IMR-90 (cell line): ENCODE results near the gene ZNF646. TPM values are rescaled to one million over a fixed set of nuclear protein-coding genes. Genes with fewer than 3 reads are reported as not detected.

Experiments
- ATAC-seq: fragments of 200-7000 bp; cut with Tn5 transposase; 2 replicates; pipeline ENCODE4 v1.9.1; 2020; ENCODE audit warnings: low read depth, mild to moderate bottlenecking, moderate library complexity
- BruUV-seq: library from RNA; stranded (reverse); fragments of 400-500 nt; replicated peaks from 2 replicates; lab custom pipeline; 2021; lab: Mats Ljungman, UMichigan
- CTCF ChIA-PET: fragments of 300-600 bp; formaldehyde crosslinking; extraction: SDS; loops from one replicate; lab custom pipeline; 2021; ENCODE audit warnings: antibody characterized with exemption; lab: Yijun Ruan, JAX
- POLR2A ChIA-PET: fragments of 300-600 bp; sonication (Branson Sonifier 250); formaldehyde crosslinking; loops from one replicate; lab custom pipeline; 2022; ENCODE audit warnings: antibody characterized with exemption; ENCODE audit not compliant: unreplicated experiment; lab: Charles Lee
- DNase-seq: peaks from one replicate; pipeline ENCODE4 v3.0.0; 2013
- H2AFZ ChIP-seq: replicated peaks from 2 replicates; pipeline ENCODE3; 2013; ENCODE audit warnings: low read length, mild to moderate bottlenecking; ENCODE audit not compliant: poor library complexity
- H2AK5ac ChIP-seq: 2 replicates; pipeline ENCODE4 v1.6.1; 2013; ENCODE audit warnings: low read depth, low read length, inconsistent platforms
- H2AK9ac ChIP-seq: replicated peaks from 2 replicates; pipeline ENCODE3; 2013; ENCODE audit warnings: mild to moderate bottlenecking, low read depth, low read length, moderate library complexity; ENCODE audit not compliant: poor library complexity
- H2BK120ac ChIP-seq: 2 replicates; pipeline ENCODE4 v1.6.1; 2013; ENCODE audit warnings: low read depth, low read length, inconsistent platforms
- H2BK15ac ChIP-seq: 3 replicates; pipeline ENCODE4 v1.6.1; 2013; ENCODE audit warnings: low read depth, low read length, inconsistent platforms
- H2BK20ac ChIP-seq: 2 replicates; pipeline ENCODE4 v1.6.1; 2013; ENCODE audit warnings: low read depth, mild to moderate bottlenecking, inconsistent platforms, low read length, moderate library complexity
- H2BK5ac ChIP-seq: 2 replicates; pipeline ENCODE4 v1.6.1; 2013; ENCODE audit warnings: mild to moderate bottlenecking, low read depth, low read length, inconsistent platforms; ENCODE audit not compliant: poor library complexity, severe bottlenecking
- H3K14ac ChIP-seq: replicated peaks from 2 replicates; pipeline ENCODE4 v1.6.1; 2013; ENCODE audit warnings: low read depth, low read length, inconsistent platforms
- H3K18ac ChIP-seq: 2 replicates; pipeline ENCODE4 v1.6.1; 2013; ENCODE audit warnings: low read depth, low read length, control low read depth
- H3K23ac ChIP-seq: 2 replicates; pipeline ENCODE4 v1.6.1; 2013; ENCODE audit warnings: low read depth, low read length, inconsistent platforms
- H3K27ac ChIP-seq: 2 replicates; pipeline ENCODE4 v1.5.1; 2013; ENCODE audit warnings: mild to moderate bottlenecking, control low read depth, low read length; ENCODE audit not compliant: insufficient read depth
- H3K27me3 ChIP-seq: 2 replicates; pipeline ENCODE4 v1.6.1; 2013; ENCODE audit warnings: low read length; ENCODE audit not compliant: control insufficient read depth, insufficient read depth
- H3K36me3 ChIP-seq: 2 replicates; pipeline ENCODE4 v1.6.1; 2013; ENCODE audit warnings: low read length, mixed read lengths; ENCODE audit not compliant: control insufficient read depth, insufficient read depth
- H3K4ac ChIP-seq: 2 replicates; pipeline ENCODE4 v1.6.1; 2013; ENCODE audit warnings: low read depth, low read length, inconsistent platforms
- H3K4me1 ChIP-seq: 2 replicates; pipeline ENCODE4 v1.6.1; 2013; ENCODE audit warnings: low read length, mixed read lengths; ENCODE audit not compliant: control insufficient read depth, insufficient read depth
- H3K4me2 ChIP-seq: 2 replicates; pipeline ENCODE4 v1.6.1; 2013; ENCODE audit warnings: low read depth, mild to moderate bottlenecking, control low read depth, low read length, moderate library complexity
- H3K4me3 ChIP-seq: 2 replicates; pipeline ENCODE4 v1.5.1; 2013; ENCODE audit warnings: low read depth, mild to moderate bottlenecking, control low read depth, low read length, moderate library complexity; ENCODE audit not compliant: insufficient read depth
- H3K56ac ChIP-seq: 2 replicates; pipeline ENCODE4 v1.6.1; 2013; ENCODE audit warnings: low read length, inconsistent platforms; ENCODE audit not compliant: insufficient read depth; ENCODE audit errors: extremely low read depth
- H3K79me1 ChIP-seq, 2 experiments: 2 replicates each; pipeline ENCODE4 v1.6.1; 2013; ENCODE audit warnings: low read length in 2 of 2, inconsistent platforms in 1 of 2, low read depth in 1 of 2
- H3K9ac ChIP-seq: 2 replicates; pipeline ENCODE4 v1.6.1; 2013; ENCODE audit warnings: low read depth, low read length, control low read depth
- H3K9me1 ChIP-seq: 2 replicates; pipeline ENCODE4 v1.6.1; 2013; ENCODE audit warnings: low read length, inconsistent platforms; ENCODE audit not compliant: insufficient read depth
- H3K9me3 ChIP-seq: 2 replicates; pipeline ENCODE4 v1.6.1; 2013; ENCODE audit warnings: low read length; ENCODE audit not compliant: control insufficient read depth, insufficient read depth
- H4K20me1 ChIP-seq: 2 replicates; pipeline ENCODE4 v1.6.1; 2013; ENCODE audit warnings: low read length, inconsistent platforms; ENCODE audit not compliant: insufficient read depth
- H4K5ac ChIP-seq: 2 replicates; pipeline ENCODE4 v1.6.1; 2013; ENCODE audit warnings: mild to moderate bottlenecking, low read depth, low read length, control low read depth
- H4K8ac ChIP-seq, 2 experiments: 2 replicates each; pipeline ENCODE4 v1.6.1; 2013; ENCODE audit warnings: low read depth in 2 of 2, low read length in 2 of 2, control low read depth in 1 of 2, inconsistent platforms in 1 of 2
- H4K91ac ChIP-seq: 2 replicates; pipeline ENCODE4 v1.6.1; 2013; ENCODE audit warnings: low read depth, low read length, inconsistent platforms; ENCODE audit not compliant: insufficient read depth
- BHLHE40 ChIP-seq: fragments of 150-350 bp; IDR thresholded peaks from 2 replicates; pipeline ENCODE4 v1.6.1; 2016; ENCODE audit warnings: mild to moderate bottlenecking, low read depth, low read length
- CEBPB ChIP-seq: IDR thresholded peaks from 2 replicates; pipeline ENCODE4 v1.6.1; 2012; ENCODE audit warnings: low read depth, low read length, improper control_type of control experiment
- CHD1 ChIP-seq: IDR thresholded peaks from 2 replicates; pipeline ENCODE4 v1.6.1; 2012; ENCODE audit warnings: low read depth, low read length, improper control_type of control experiment
- FOS ChIP-seq: fragments of 150-350 bp; IDR thresholded peaks from 2 replicates; pipeline ENCODE4 v1.6.1; 2016; ENCODE audit warnings: low read depth, low read length
- MAFK ChIP-seq: IDR thresholded peaks from 2 replicates; pipeline ENCODE4 v1.6.1; 2012; ENCODE audit warnings: low read depth, low read length, improper control_type of control experiment
- MAZ ChIP-seq: IDR thresholded peaks from 2 replicates; pipeline ENCODE4 v1.6.1; 2012; ENCODE audit warnings: low read depth, mild to moderate bottlenecking, low read length, improper control_type of control experiment, moderate library complexity, borderline replicate concordance
- MXI1 ChIP-seq: IDR thresholded peaks from 2 replicates; pipeline ENCODE4 v1.6.1; 2012; ENCODE audit warnings: low read depth, mild to moderate bottlenecking, low read length, moderate library complexity, borderline replicate concordance
- POLR2A ChIP-seq: IDR thresholded peaks from 2 replicates; pipeline ENCODE4 v1.6.1; 2012; ENCODE audit warnings: mild to moderate bottlenecking, low read depth, low read length
- RAD21 ChIP-seq: IDR thresholded peaks from 2 replicates; pipeline ENCODE4 v1.6.1; 2012; ENCODE audit warnings: low read length, improper control_type of control experiment
- RFX5 ChIP-seq: IDR thresholded peaks from 2 replicates; pipeline ENCODE4 v1.8.0; 2012; ENCODE audit warnings: low read depth, mild to moderate bottlenecking, low read length, moderate library complexity
- SMC3 ChIP-seq: fragments of 150-350 bp; IDR thresholded peaks from 2 replicates; pipeline ENCODE4 v1.6.1; 2016; ENCODE audit warnings: low read depth, mild to moderate bottlenecking, antibody characterized with exemption, low read length, moderate library complexity
- WGBS, 2 experiments: methylation state at CpG; one replicate each; pipeline versions ENCODE4 v1.1.5 to v1.1.7; 2013; ENCODE audit warnings: missing lambda C conversion rate in 2 of 2; ENCODE audit not compliant: insufficient read length in 1 of 2; ENCODE audit errors: extremely low coverage in 2 of 2; 5-methylcytosine and 5-hydroxymethylcytosine counted together
- dilution Hi-C: fragments of 300-500 bp; cut with HindIII; formaldehyde crosslinking; loops from one replicate; pipeline ENCODE4 v1.14.3; 2018; ENCODE audit warnings: low sequenced_read_pairs; ENCODE audit not compliant: unreplicated experiment
- in situ Hi-C: fragments of 300-500 bp; cut with MboI; formaldehyde crosslinking; loops from 3 replicates; pipeline ENCODE4 v1.14.3; 2019; ENCODE audit warnings: low sequenced_read_pairs, inconsistent platforms, mixed read lengths
- intact Hi-C: fragments of 100-400 bp; cut with micrococcal nuclease; formaldehyde crosslinking; loops from 2 replicates; pipeline ENCODE4 v1.10.0; 2022
- polyA plus RNA-seq, 3 experiments: library from polyadenylated mRNA; depleted of rRNA; stranded (reverse); fragments of >200 nt; gene quantifications; 2 replicates each; pipeline ENCODE4 v1.2.3, GENCODE V29; 2012; ENCODE audit warnings: low replicate concordance in 1 of 3
- total RNA-seq: library from RNA; depleted of rRNA; stranded (reverse); fragments of >200 nt; gene quantifications from 2 replicates; pipeline ENCODE4 v1.2.3, GENCODE V29; 2012
- TF ChIP-seq, protein P1 (sequence below): conservative IDR thresholded peaks from 2 replicates; pipeline ENCODE4 v1.5.1; 2012; ENCODE audit warnings: mild to moderate bottlenecking, low read depth, low read length, improper control_type of control experiment
- TF ChIP-seq, protein P2 (sequence below): fragments of 150-350 bp; IDR thresholded peaks from 2 replicates; pipeline ENCODE4 v1.6.1; 2017; ENCODE audit warnings: mild to moderate bottlenecking, antibody characterized with exemption, low read length, low read depth
- TF ChIP-seq, protein P3 (sequence below): fragments of 150-350 bp; IDR thresholded peaks from 2 replicates; pipeline ENCODE4 v1.6.1; 2016; ENCODE audit warnings: low read depth, mild to moderate bottlenecking, low read length, moderate library complexity, borderline replicate concordance

The ZNF646 gene
- total and polyA plus RNA-seq, 2 of the 4 experiments (the other 2 are of a cell fraction) = 4.9 to 6.8 TPM

DNA sequence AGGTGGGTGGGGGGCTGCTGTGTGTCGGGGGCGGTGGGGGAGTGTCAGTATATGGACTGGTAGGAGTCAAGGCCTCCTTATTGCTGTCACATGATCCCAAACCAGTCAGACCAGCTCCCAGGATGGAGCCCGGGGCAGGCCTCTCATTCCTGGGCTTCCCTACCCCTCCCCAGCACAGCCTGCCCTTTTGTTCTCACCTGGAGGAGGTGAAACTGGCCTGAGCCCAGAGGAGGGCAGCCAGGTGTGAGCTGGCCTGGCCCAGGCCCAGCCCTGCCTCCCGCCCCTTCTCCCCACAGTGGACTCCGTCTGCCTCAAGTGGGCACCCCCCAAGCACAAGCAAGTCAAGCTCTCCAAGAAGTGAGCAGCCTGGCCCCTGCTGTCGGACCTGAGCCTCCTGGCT, 56.7 kb downstream of the ZNF646 start:
- intact Hi-C loops = no loop called here
- Histone ChIP-seq H4K20me1 (no peaks in the 10 kb centered on the region), H3K9ac (no peak overlapping the region), H3K4me1 (0 out of 2 replicates have a peak, but pooled peaks cover 3% of the 10 kb centered on the region), H3K27ac (no peak overlapping the region), H2BK15ac (no peak overlapping the region), H2BK5ac (no peak overlapping the region), H2AFZ (no peak overlapping the region), H2AK5ac (no peak overlapping the region), H2BK120ac (no peak overlapping the region), H3K14ac (no peak overlapping the region), H3K4me3 (no peak overlapping the region), H3K9me1 (peaks cover 3% of the 10 kb centered on the region), H3K27me3 (no peaks in the 10 kb centered on the region; the same call in 1 of the 2 replicates), H3K9me3 (no peaks in the 10 kb centered on the region), H3K4ac (no peak overlapping the region), H3K18ac (no peak overlapping the region), H3K79me1 (no peaks in the 10 kb centered on the region), H2AK9ac (no peak overlapping the region), H4K5ac (no peak overlapping the region), H3K4me2 (no peak overlapping the region), H3K36me3 (peaks cover 36% of the 10 kb centered on the region), H3K56ac (no peak overlapping the region), H2BK20ac (no peak overlapping the region), H3K23ac (no peak overlapping the region), H4K8ac (no peak overlapping the region), H4K91ac (no peak overlapping the region)
- ChIA-PET POLR2A (no interaction called here), CTCF (no interaction called here)
- no peak for DNase-seq
- in situ Hi-C loops = no loop called here
- ATAC-seq = no peak
- dilution Hi-C loops = no loop called here
- no peak for TF ChIP-seq MAFK
- TF ChIP-seq, protein P1, sequence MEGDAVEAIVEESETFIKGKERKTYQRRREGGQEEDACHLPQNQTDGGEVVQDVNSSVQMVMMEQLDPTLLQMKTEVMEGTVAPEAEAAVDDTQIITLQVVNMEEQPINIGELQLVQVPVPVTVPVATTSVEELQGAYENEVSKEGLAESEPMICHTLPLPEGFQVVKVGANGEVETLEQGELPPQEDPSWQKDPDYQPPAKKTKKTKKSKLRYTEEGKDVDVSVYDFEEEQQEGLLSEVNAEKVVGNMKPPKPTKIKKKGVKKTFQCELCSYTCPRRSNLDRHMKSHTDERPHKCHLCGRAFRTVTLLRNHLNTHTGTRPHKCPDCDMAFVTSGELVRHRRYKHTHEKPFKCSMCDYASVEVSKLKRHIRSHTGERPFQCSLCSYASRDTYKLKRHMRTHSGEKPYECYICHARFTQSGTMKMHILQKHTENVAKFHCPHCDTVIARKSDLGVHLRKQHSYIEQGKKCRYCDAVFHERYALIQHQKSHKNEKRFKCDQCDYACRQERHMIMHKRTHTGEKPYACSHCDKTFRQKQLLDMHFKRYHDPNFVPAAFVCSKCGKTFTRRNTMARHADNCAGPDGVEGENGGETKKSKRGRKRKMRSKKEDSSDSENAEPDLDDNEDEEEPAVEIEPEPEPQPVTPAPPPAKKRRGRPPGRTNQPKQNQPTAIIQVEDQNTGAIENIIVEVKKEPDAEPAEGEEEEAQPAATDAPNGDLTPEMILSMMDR = no peak
- TF ChIP-seq FOS = no peak
- no peak for TF ChIP-seq RFX5
- no peak for TF ChIP-seq POLR2A
- TF ChIP-seq MXI1 = no peak
- TF ChIP-seq, protein P2, sequence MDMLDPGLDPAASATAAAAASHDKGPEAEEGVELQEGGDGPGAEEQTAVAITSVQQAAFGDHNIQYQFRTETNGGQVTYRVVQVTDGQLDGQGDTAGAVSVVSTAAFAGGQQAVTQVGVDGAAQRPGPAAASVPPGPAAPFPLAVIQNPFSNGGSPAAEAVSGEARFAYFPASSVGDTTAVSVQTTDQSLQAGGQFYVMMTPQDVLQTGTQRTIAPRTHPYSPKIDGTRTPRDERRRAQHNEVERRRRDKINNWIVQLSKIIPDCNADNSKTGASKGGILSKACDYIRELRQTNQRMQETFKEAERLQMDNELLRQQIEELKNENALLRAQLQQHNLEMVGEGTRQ = no peak
- TF ChIP-seq MAZ = no peak
- TF ChIP-seq BHLHE40 = no peak
- no peak for TF ChIP-seq RAD21
- no peak for TF ChIP-seq SMC3
- no peak for TF ChIP-seq CHD1
- TF ChIP-seq CEBPB = no peak
- TF ChIP-seq, protein P3, sequence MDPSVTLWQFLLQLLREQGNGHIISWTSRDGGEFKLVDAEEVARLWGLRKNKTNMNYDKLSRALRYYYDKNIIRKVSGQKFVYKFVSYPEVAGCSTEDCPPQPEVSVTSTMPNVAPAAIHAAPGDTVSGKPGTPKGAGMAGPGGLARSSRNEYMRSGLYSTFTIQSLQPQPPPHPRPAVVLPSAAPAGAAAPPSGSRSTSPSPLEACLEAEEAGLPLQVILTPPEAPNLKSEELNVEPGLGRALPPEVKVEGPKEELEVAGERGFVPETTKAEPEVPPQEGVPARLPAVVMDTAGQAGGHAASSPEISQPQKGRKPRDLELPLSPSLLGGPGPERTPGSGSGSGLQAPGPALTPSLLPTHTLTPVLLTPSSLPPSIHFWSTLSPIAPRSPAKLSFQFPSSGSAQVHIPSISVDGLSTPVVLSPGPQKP = no peak
- no TSS peak for BruUV-seq
- no CpG with 5 or more reads among the region's 6 CpGs for WGBS, 2 experiments
